HCT116 (cell line): ENCODE results near the gene ECI2. TPM values are rescaled to one million over a fixed set of nuclear protein-coding genes. Genes with fewer than 3 reads are reported as not detected.

Source experiments
- ATAC-seq: fragments of 200-7000 bp; cut with Tn5 transposase; 2 replicates; pipeline ENCODE4 v1.9.1; 2020; ENCODE audit warnings: mild to moderate bottlenecking, moderate library complexity
- BruUV-seq: library from RNA; stranded (reverse); fragments of 400-500 nt; replicated peaks from 2 replicates; lab custom pipeline; 2021; lab: Mats Ljungman, UMichigan
- CTCF ChIA-PET: fragments of 300-600 bp; sonication (Branson Sonifier 250); formaldehyde crosslinking; loops from one replicate; lab custom pipeline; 2021; ENCODE audit warnings: antibody characterized with exemption; lab: Charles Lee
- POLR2A ChIA-PET: fragments of 300-600, 350-600 bp; sonication (Branson Sonifier 250); formaldehyde crosslinking; loops from one replicate; lab custom pipeline; 2021; ENCODE audit warnings: antibody characterized with exemption; lab: Charles Lee
- RAD21 ChIA-PET, 2 experiments: fragments of 300-600 bp; sonication (Branson Sonifier 250); formaldehyde crosslinking; loops; one replicate each; lab custom pipeline; 2023; ENCODE audit warnings: low total read pairs in 2 of 2; ENCODE audit not compliant: uncharacterized antibody in 2 of 2, unreplicated experiment in 2 of 2, low non-redundant PET in 1 of 2; lab: Charles Lee
- DNase-seq: peaks from one replicate; pipeline ENCODE4 v3.0.0-alpha.2; 2010; ENCODE audit warnings: low read depth, low spot score
- H2AFZ ChIP-seq: fragments of 200-600 bp; shearing (Covaris generic), sonication (generic); 2 replicates; pipeline ENCODE4 v1.6.1; 2017; ENCODE audit warnings: low read depth, mixed run types, mixed read lengths, antibody characterized with exemption, low read length; ENCODE audit not compliant: poor library complexity, severe bottlenecking
- H3K27ac ChIP-seq: 2 replicates; pipeline ENCODE4 v1.5.1; 2012; ENCODE audit warnings: low read depth, low read length
- H3K27me3 ChIP-seq: fragments of 200-600 bp; sonication (generic); 2 replicates; pipeline ENCODE4 v1.6.1; 2016; ENCODE audit warnings: mixed run types, low read length, mixed read lengths; ENCODE audit not compliant: insufficient read depth
- H3K36me3 ChIP-seq, 2 experiments: fragments of 200-500 bp in 1 of 2; fragments of 200-600 bp in 1 of 2; sonication (Bioruptor generic) in 1 of 2; sonication (generic) in 1 of 2; 2 replicates each; pipeline versions ENCODE4 v1.5.1 to v1.6.1; 2014 to 2016; ENCODE audit warnings: low read length in 2 of 2, inconsistent platforms in 1 of 2, mixed read lengths in 1 of 2, mixed run types in 1 of 2; ENCODE audit not compliant: insufficient read depth in 2 of 2, control insufficient read depth in 1 of 2
- H3K4me1 ChIP-seq, 2 experiments: fragments of 200-600 bp in 1 of 2; sonication (generic) in 1 of 2; 2 replicates each; pipeline versions ENCODE4 v1.5.1 to v1.6.1; 2012 to 2017; ENCODE audit warnings: low read length in 2 of 2, inconsistent platforms in 1 of 2, mild to moderate bottlenecking in 1 of 2, mixed read lengths in 1 of 2, mixed run types in 1 of 2, moderate library complexity in 1 of 2; ENCODE audit not compliant: insufficient read depth in 2 of 2, control insufficient read depth in 1 of 2
- H3K4me2 ChIP-seq: fragments of 200-600 bp; sonication (generic); 2 replicates; pipeline ENCODE4 v1.6.1; 2017; ENCODE audit warnings: mixed run types, low read length, mixed read lengths
- H3K4me3 ChIP-seq, 2 experiments: fragments of 200-600 bp in 1 of 2; sonication (generic) in 1 of 2; replicated peaks in 1 of 2; 2 replicates each; pipeline ENCODE4 v1.5.1; 2011 to 2016; ENCODE audit warnings: low read length in 2 of 2, control low read depth in 1 of 2, low read depth in 1 of 2, mild to moderate bottlenecking in 1 of 2, mixed read lengths in 1 of 2, mixed run types in 1 of 2
- H3K79me2 ChIP-seq: fragments of 200-600 bp; sonication (generic); 2 replicates; pipeline ENCODE4 v1.6.1; 2017; ENCODE audit warnings: mild to moderate bottlenecking, mixed run types, low read length, moderate library complexity, mixed read lengths; ENCODE audit not compliant: insufficient read depth
- H3K9ac ChIP-seq: fragments of 200-600 bp; sonication (generic); 2 replicates; pipeline ENCODE4 v1.6.1; 2016; ENCODE audit warnings: low read length, mixed read lengths
- H3K9me2 ChIP-seq: fragments of 200-600 bp; sonication (generic), shearing (Covaris generic); 2 replicates; pipeline ENCODE4 v1.6.1; 2017; ENCODE audit warnings: mixed run types, mild to moderate bottlenecking, moderate library complexity; ENCODE audit not compliant: insufficient read depth
- H3K9me3 ChIP-seq, 2 experiments: fragments of 200-500 bp in 1 of 2; fragments of 200-600 bp in 1 of 2; sonication (Bioruptor generic) in 1 of 2; sonication (generic) in 1 of 2; 2 replicates each; pipeline ENCODE4 v1.6.1; 2014 to 2017; ENCODE audit warnings: low read length in 2 of 2, mixed read lengths in 2 of 2, inconsistent platforms in 1 of 2, low read depth in 1 of 2, mild to moderate bottlenecking in 1 of 2, mixed run types in 1 of 2, moderate library complexity in 1 of 2; ENCODE audit not compliant: control insufficient read depth in 1 of 2, insufficient read depth in 1 of 2
- H4K20me1 ChIP-seq: fragments of 200-600 bp; sonication (generic), shearing (Covaris generic); 2 replicates; pipeline ENCODE4 v1.6.1; 2017; ENCODE audit warnings: mixed run types, mild to moderate bottlenecking, moderate library complexity; ENCODE audit not compliant: insufficient read depth
- ELF1 ChIP-seq: IDR thresholded peaks from 2 replicates; pipeline ENCODE4 v1.6.1; 2012; ENCODE audit warnings: low read depth, borderline replicate concordance
- EZH2 ChIP-seq: fragments of 200-600 bp; sonication (generic); IDR thresholded peaks from 2 replicates; pipeline ENCODE4 v1.6.1; 2017; ENCODE audit warnings: antibody characterized with exemption, mixed run types
- EZH2phosphoT487 ChIP-seq: fragments of 200-600 bp; IDR thresholded peaks from 2 replicates; pipeline ENCODE4 v1.6.1; 2018; ENCODE audit warnings: antibody characterized with exemption, borderline replicate concordance
- POLR2A ChIP-seq: IDR thresholded peaks from 2 replicates; pipeline ENCODE4 v1.7.0; 2011; ENCODE audit warnings: borderline replicate concordance; ENCODE audit not compliant: insufficient read depth, insufficient read length; ENCODE audit errors: extremely low read depth
- POLR2AphosphoS5 ChIP-seq: IDR thresholded peaks from 2 replicates; pipeline ENCODE4 v1.6.1; 2011; ENCODE audit warnings: mild to moderate bottlenecking, low read depth, low read length, moderate library complexity
- RAD21 ChIP-seq: IDR thresholded peaks from 2 replicates; pipeline ENCODE4 v1.6.1; 2012; ENCODE audit warnings: low read depth, mild to moderate bottlenecking
- intact Hi-C: fragments of 100-400 bp; cut with micrococcal nuclease; formaldehyde crosslinking; loops from 2 replicates; pipeline ENCODE4 v1.10.0; 2022
- total RNA-seq: library from RNA; stranded (reverse); gene quantifications from one replicate; pipeline ENCODE4 v1.2.1, GENCODE V29; 2021; ENCODE audit not compliant: unreplicated experiment
- TF ChIP-seq, protein P1 (sequence below): IDR thresholded peaks from 2 replicates; pipeline ENCODE4 v1.6.1; 2012
- TF ChIP-seq, protein P2 (sequence below): IDR thresholded peaks from 2 replicates; pipeline ENCODE4 v1.6.1; 2012
- TF ChIP-seq, protein P3 (sequence below): IDR thresholded peaks from 2 replicates; pipeline ENCODE4 v1.6.1; 2011; ENCODE audit warnings: mild to moderate bottlenecking, low read length, moderate library complexity; ENCODE audit not compliant: insufficient replicate concordance; ENCODE audit errors: extremely low read depth

ECI2 gene
- total RNA-seq, 1 experiment from 2014 or later = 56.8 TPM

DNA sequence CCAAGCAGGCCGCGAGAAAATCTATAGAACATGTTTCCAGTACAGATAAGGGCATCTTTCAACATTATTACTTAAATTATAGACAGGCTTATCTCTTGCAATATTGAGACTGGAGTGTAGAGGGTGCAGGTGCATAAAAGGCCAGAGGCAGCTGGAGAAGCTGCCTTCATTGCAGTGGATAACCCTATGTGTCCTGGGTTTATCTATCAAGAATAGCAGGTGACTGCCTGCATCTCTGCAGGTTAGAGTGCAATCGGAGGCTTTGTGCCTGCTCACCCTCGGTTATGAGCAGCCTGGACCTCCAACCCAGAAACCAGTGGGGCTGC is 28.7 kb upstream of the ECI2 start:
- ATAC-seq = no peak

DNA sequence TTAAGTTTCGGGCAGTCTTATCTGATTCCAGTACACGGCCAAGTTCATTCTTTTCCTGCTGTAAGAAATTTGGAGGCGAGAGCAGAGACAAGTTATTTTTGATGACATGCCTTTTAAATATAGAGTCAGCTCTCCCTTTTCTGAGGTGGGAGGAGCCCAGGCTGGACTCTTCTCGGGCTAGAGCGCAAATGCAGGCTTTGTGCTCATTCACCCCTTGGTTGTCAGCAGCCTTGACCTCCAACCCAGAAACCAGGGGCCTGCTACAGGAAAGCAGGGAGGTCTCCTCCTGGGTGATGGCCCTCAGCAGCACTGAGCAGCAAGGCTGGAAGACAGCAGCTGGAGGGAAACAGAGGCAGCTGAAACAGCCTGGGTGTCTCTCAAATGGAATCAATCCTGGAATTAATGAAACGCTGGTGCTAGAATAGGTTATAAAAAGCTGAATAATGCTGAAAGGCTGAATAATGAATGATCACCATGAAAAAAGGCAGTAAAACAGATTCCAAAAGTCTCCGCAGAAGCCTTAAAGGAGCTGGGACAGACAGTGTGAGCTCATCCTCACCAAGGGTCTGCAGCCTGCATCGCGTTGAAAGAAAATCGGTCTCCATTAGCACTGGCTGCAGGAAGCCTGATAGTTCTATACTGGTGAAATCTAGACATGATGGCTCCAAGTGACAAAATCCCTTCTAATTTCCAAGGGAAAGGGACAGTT is 28.2 kb upstream of the ECI2 start:
- ChIA-PET POLR2A (no interaction called here), CTCF (no interaction called here), RAD21 (no interaction called here)
- no TSS peak for BruUV-seq
- Histone ChIP-seq H3K27me3 (no peaks in the 10 kb centered on the region), H4K20me1 (no peaks in the 10 kb centered on the region), H3K9ac (no peak overlapping the region), H3K4me2 (no peak overlapping the region), H3K79me2 (no peaks in the 10 kb centered on the region), H3K9me2 (no peaks in the 10 kb centered on the region), H3K4me1 (no peaks in the 10 kb centered on the region), H3K9me3 (no peaks in the 10 kb centered on the region), H3K27ac (no peak overlapping the region), H3K4me3 (no peak overlapping the region), H3K36me3 (no peaks in the 10 kb centered on the region), H2AFZ (no peak overlapping the region)
- no peak for DNase-seq
- TF ChIP-seq EZH2phosphoT487 (no peak), ELF1 (no peak), EZH2 (no peak), POLR2A (no peak)
- TF ChIP-seq, protein P1, sequence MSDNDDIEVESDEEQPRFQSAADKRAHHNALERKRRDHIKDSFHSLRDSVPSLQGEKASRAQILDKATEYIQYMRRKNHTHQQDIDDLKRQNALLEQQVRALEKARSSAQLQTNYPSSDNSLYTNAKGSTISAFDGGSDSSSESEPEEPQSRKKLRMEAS = no peak
- TF ChIP-seq, protein P2, sequence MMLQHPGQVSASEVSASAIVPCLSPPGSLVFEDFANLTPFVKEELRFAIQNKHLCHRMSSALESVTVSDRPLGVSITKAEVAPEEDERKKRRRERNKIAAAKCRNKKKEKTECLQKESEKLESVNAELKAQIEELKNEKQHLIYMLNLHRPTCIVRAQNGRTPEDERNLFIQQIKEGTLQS = no peak
- TF ChIP-seq, protein P3, sequence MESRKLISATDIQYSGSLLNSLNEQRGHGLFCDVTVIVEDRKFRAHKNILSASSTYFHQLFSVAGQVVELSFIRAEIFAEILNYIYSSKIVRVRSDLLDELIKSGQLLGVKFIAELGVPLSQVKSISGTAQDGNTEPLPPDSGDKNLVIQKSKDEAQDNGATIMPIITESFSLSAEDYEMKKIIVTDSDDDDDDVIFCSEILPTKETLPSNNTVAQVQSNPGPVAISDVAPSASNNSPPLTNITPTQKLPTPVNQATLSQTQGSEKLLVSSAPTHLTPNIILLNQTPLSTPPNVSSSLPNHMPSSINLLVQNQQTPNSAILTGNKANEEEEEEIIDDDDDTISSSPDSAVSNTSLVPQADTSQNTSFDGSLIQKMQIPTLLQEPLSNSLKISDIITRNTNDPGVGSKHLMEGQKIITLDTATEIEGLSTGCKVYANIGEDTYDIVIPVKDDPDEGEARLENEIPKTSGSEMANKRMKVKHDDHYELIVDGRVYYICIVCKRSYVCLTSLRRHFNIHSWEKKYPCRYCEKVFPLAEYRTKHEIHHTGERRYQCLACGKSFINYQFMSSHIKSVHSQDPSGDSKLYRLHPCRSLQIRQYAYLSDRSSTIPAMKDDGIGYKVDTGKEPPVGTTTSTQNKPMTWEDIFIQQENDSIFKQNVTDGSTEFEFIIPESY = no peak
- no peak for ATAC-seq
- intact Hi-C loops = no loop called here

More for the DNA sequence above, 28.7 kb upstream of the ECI2 start:
- RAD21 ChIA-PET = no interaction called here
- Histone ChIP-seq H3K27me3 (no peaks in the 10 kb centered on the region), H2AFZ (no peak overlapping the region), H3K4me1 (no peaks in the 10 kb centered on the region), H3K9me2 (no peaks in the 10 kb centered on the region), H3K4me2 (no peak overlapping the region), H3K9me3 (no peaks in the 10 kb centered on the region), H3K9ac (no peak overlapping the region), H3K36me3 (no peaks in the 10 kb centered on the region), H3K4me3 (no peak overlapping the region), H4K20me1 (no peaks in the 10 kb centered on the region), H3K27ac (no peak overlapping the region), H3K79me2 (no peaks in the 10 kb centered on the region)
- CTCF ChIA-PET = no interaction called here
- DNase-seq = no peak
- intact Hi-C loops = no loop called here
- TF ChIP-seq RAD21 (peak; percentile 25), POLR2AphosphoS5 (no peak)
- POLR2A ChIA-PET = no interaction called here
- no TSS peak for BruUV-seq
